Activated T-cell treated with anti-CD3 and anti-CD28 coated beads for 4 hours (primary cell): ENCODE data around the gene TSC22D3.

Experiments used
- DNase-seq: peaks from one replicate; pipeline ENCODE4 v3.0.0-alpha.2; 2020

The TSC22D3 gene

GRCh38 chrX:107729558-107730297 lies 45.9 kb downstream of the TSC22D3 start:
- no peak for DNase-seq

GRCh38 chrX:107728371-107729099 lies 47.1 kb downstream of the TSC22D3 start:
- no peak for DNase-seq

GRCh38 chrX:107726816-107727534 lies 48.6 kb downstream of the TSC22D3 start:
- DNase-seq, result no peak

GRCh38 chrX:107725761-107726555 lies 49.6 kb downstream of the TSC22D3 start:
- no peak for DNase-seq

GRCh38 chrX:107724653-107725052 lies 50.9 kb downstream of the TSC22D3 start:
- DNase-seq, result no peak

GRCh38 chrX:107723511-107723910 lies 52.1 kb downstream of the TSC22D3 start:
- DNase-seq, result no peak

GRCh38 chrX:107721966-107722707 lies 53.5 kb downstream of the TSC22D3 start:
- no peak for DNase-seq

- no peak for DNase-seq
Observed at GRCh38 chrX:107721318-107721717, 54.3 kb downstream of the TSC22D3 start.

- DNase-seq, result peak; percentile 51
Observed at GRCh38 chrX:107718156-107718621, 57.4 kb downstream of the TSC22D3 start.

GRCh38 chrX:107716816-107717700 lies 58.5 kb downstream of the TSC22D3 start:
- DNase-seq, result peak; percentile 66

- no peak for DNase-seq
Observed at GRCh38 chrX:107716118-107716684, 59.4 kb downstream of the TSC22D3 start.

GRCh38 chrX:107715331-107716117 lies 60.1 kb downstream of the TSC22D3 start:
- DNase-seq, result no peak

- no peak for DNase-seq
Observed at GRCh38 chrX:107714206-107714891, 61.2 kb downstream of the TSC22D3 start.

GRCh38 chrX:107713543-107714205 lies 61.9 kb downstream of the TSC22D3 start:
- no peak for DNase-seq

GRCh38 chrX:107713203-107713542 lies 62.4 kb downstream of the TSC22D3 start:
- DNase-seq, result no peak

- no peak for DNase-seq
Observed at GRCh38 chrX:107712231-107713202, 63.1 kb downstream of the TSC22D3 start.

- no peak for DNase-seq
Observed at GRCh38 chrX:107711521-107712181, 63.9 kb downstream of the TSC22D3 start.
